ENCODE results near the gene SP140L. TPM values are rescaled to one million over a fixed set of nuclear protein-coding genes. Genes with fewer than 3 reads are reported as not detected.
"Not testable (repeated sequence)": the region's sequence is repeated elsewhere in the genome, so short reads cannot be mapped to it uniquely, and the experiment has no call there.

SP140L gene
- total RNA-seq, 4 donors from 2014 or later, result 0.25 to 9.5 (median 1.1) TPM

GRCh38 chr2:230425377-230425776, 98.4 kb downstream of the SP140L start:
- DNase-seq (ENCODE audit: low spot score in 2 of 2), result no peak
- no peak overlapping the region for H3K4me3 ChIP-seq (ENCODE audit: low read depth, poor library complexity, severe bottlenecking)
- intact Hi-C loops (cut with DNase I; ENCODE audit: low total_unique reads), result no loop called here
- WGBS, 2 donors, result 51 to 63% methylated on average over 1 of the region's 1 CpG
- no peak for TF ChIP-seq POLR2A (IDR thresholded peaks at IDR 0.05)
- no peak for TF ChIP-seq CTCF (IDR thresholded peaks at IDR 0.05)

GRCh38 chr2:230429513-230429912, 102.5 kb downstream of the SP140L start:
- DNase-seq (ENCODE audit: low spot score in 2 of 2), result no peak
- no peak overlapping the region for H3K4me3 ChIP-seq (ENCODE audit: low read depth, poor library complexity, severe bottlenecking)
- TF ChIP-seq CTCF (IDR thresholded peaks at IDR 0.05), result no peak
- no peak for TF ChIP-seq POLR2A (IDR thresholded peaks at IDR 0.05)
- intact Hi-C loops (cut with DNase I; ENCODE audit: low total_unique reads), result no loop called here

GRCh38 chr2:230430957-230431910, 104.2 kb downstream of the SP140L start:
- no peak overlapping the region for H3K4me3 ChIP-seq (ENCODE audit: low read depth, poor library complexity, severe bottlenecking)
- 80 to 100% methylated on average over 1 of the region's 1 CpG for WGBS, 2 donors
- no peak for TF ChIP-seq CTCF (IDR thresholded peaks at IDR 0.05)
- no peak for TF ChIP-seq POLR2A (IDR thresholded peaks at IDR 0.05)
- intact Hi-C loops (cut with DNase I; ENCODE audit: low total_unique reads), result no loop called here
- DNase-seq (ENCODE audit: low spot score in 2 of 2), result no peak

GRCh38 chr2:230434677-230435324, 107.8 kb downstream of the SP140L start:
- no peak overlapping the region for H3K4me3 ChIP-seq (ENCODE audit: low read depth, poor library complexity, severe bottlenecking)
- no peak for TF ChIP-seq CTCF (IDR thresholded peaks at IDR 0.05)
- TF ChIP-seq POLR2A (IDR thresholded peaks at IDR 0.05), result no peak
- DNase-seq (ENCODE audit: low spot score in 2 of 2), result no peak
- WGBS, 2 donors, result 71 to 77% methylated on average over 4 of the region's 4 CpGs
- intact Hi-C loops (cut with DNase I; ENCODE audit: low total_unique reads), result no loop called here

GRCh38 chr2:230435431-230435830, 108.4 kb downstream of the SP140L start:
- TF ChIP-seq POLR2A (IDR thresholded peaks at IDR 0.05) (no peak), CTCF (IDR thresholded peaks at IDR 0.05) (no peak)
- H3K4me3 ChIP-seq (ENCODE audit: low read depth, poor library complexity, severe bottlenecking), result no peak overlapping the region
- 84 to 96% methylated on average over 2 of the region's 2 CpGs for WGBS, 2 donors
- intact Hi-C loops (cut with DNase I; ENCODE audit: low total_unique reads), result no loop called here
- no peak for DNase-seq (ENCODE audit: low spot score in 2 of 2)

- intact Hi-C loops (cut with DNase I; ENCODE audit: low total_unique reads), result not testable (repeated sequence)
Measured at GRCh38 chr2:230439121-230439520, 112.1 kb downstream of the SP140L start.

More at GRCh38 chr2:230439121-230439520, 112.1 kb downstream of the SP140L start:
- not testable (repeated sequence) for H3K4me3 ChIP-seq (ENCODE audit: low read depth, poor library complexity, severe bottlenecking); DNase-seq (ENCODE audit: low spot score in 2 of 2)

Measured in lower leg skin (tissue), 4 donors.